ENCODE data around the gene PAFAH2.

Gene PAFAH2

DNA sequence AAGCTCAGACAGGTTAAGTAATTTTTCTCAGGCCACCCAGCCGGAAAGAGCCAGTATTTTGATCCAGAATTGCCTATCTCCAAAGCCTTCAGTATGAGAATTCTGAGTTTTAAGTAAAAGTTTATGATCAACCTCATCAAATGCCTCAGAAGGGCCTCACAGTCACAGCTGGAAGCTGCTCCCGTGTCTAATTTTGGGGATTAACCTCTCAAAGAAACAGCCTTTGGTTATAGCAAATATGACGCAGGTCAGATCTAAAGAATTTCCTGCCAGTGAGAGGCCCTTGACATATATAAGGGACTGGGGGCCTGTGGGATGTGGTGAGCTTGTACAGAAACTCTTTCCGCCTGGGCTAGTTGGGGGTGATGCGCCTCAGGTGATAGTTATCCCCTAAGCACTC is 26.0 kb upstream of the PAFAH2 start:
- DNase-seq (ENCODE audit: low read depth), result no peak
- H3K4me3 ChIP-seq (ENCODE audit: low read depth, low read length), result no peak overlapping the region
- TF ChIP-seq, protein P1, sequence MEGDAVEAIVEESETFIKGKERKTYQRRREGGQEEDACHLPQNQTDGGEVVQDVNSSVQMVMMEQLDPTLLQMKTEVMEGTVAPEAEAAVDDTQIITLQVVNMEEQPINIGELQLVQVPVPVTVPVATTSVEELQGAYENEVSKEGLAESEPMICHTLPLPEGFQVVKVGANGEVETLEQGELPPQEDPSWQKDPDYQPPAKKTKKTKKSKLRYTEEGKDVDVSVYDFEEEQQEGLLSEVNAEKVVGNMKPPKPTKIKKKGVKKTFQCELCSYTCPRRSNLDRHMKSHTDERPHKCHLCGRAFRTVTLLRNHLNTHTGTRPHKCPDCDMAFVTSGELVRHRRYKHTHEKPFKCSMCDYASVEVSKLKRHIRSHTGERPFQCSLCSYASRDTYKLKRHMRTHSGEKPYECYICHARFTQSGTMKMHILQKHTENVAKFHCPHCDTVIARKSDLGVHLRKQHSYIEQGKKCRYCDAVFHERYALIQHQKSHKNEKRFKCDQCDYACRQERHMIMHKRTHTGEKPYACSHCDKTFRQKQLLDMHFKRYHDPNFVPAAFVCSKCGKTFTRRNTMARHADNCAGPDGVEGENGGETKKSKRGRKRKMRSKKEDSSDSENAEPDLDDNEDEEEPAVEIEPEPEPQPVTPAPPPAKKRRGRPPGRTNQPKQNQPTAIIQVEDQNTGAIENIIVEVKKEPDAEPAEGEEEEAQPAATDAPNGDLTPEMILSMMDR (conservative IDR thresholded peaks at IDR 0.05; ENCODE audit: low read depth, low read length), result no peak

DNA sequence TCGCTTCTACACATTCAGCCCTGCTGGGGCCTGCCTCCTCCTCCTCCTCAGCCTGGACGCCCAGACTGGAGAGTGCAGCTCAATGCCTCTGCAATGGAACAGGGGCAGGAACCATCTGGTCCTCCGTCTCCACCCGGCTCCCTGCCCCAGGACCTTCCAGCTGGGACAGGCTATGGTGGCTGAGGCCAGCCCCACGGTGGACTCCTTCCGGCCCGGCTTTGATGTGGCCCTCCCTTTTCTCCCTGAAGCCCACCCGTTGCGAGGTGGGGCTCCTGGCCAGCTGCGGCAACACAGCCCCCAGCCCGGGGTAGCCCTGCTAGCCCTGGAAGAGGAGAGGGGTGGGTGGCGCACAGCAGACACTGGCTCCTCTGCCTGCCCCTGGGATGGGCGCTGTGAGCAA is 25.1 kb upstream of the PAFAH2 start:
- no peak overlapping the region for H3K4me3 ChIP-seq (ENCODE audit: low read depth, low read length)
- no peak for DNase-seq (ENCODE audit: low read depth)
- TF ChIP-seq, protein P1 (conservative IDR thresholded peaks at IDR 0.05; ENCODE audit: low read depth, low read length), result no peak

DNA sequence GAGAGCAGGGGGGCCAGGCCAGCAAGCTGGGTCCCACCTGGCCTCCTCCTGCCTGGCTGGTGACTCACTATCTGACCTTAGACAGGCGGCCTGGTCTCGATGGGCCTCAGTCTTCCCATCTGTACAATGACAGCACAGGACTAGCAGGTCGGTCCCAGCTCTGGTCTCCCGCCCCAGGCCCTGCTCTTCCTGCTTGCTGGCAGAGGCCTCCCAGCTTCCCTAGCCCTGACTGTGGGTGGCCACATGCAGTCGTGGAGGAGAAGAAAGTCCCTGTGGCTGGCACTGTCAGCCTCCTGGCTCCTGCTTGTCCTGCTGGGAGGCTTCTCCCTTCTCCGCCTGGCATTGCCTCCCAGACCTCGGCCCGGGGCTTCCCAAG is 24.5 kb upstream of the PAFAH2 start:
- H3K4me3 ChIP-seq (ENCODE audit: low read depth, low read length), result no peak overlapping the region
- DNase-seq (ENCODE audit: low read depth), result no peak
- TF ChIP-seq, protein P1 (conservative IDR thresholded peaks at IDR 0.05; ENCODE audit: low read depth, low read length), result no peak

DNA sequence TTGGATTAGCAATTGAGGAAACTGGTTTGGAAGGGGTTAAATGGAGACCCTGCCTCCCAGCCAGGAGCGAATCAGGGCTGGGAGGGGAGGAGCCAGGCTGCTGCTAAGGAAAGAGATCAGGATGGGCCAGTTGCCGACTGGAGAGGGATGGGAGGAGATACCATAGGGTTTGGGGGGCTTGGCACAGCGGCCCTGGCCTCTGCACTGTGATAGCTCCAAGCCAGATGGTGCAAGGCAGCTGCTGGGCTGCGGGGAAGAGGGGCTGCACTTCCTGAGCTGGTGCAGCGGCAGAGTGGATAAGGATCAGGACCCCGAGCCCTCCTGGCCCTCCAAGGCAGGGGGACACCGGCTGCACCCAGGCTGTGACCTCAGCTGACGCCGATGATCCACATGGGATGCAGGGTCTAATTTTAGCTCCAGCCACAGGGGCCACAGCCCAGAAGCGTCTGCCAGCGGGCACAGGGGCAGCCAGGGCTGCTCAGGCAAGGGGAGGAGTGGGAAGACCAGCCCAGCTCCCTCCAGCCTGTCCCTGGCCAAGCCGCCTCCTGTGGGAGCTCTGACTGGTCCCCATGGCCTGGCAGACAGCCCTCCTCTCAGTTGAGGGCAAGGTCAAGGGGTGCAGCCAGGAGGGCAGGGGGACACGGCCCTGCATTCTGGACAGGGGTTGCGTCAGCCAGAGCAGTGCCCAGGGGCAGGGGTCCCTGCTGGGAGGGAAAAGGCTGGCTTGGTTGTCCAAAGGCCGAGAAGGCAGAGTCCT is 24.0 kb upstream of the PAFAH2 start, which contains the start of gene EXTL1:
Gene EXTL1 (plus strand): TSS at position 129 of the 757 bp plus-strand sequence. CDS start 872 bp downstream, outside the sequence.
- H3K4me3 ChIP-seq (ENCODE audit: low read depth, low read length), result peak within 1 kb of the TSS; percentile 63
- peak; percentile 74 for DNase-seq (ENCODE audit: low read depth)
- TF ChIP-seq, protein P1 (conservative IDR thresholded peaks at IDR 0.05; ENCODE audit: low read depth, low read length), result no peak

DNA sequence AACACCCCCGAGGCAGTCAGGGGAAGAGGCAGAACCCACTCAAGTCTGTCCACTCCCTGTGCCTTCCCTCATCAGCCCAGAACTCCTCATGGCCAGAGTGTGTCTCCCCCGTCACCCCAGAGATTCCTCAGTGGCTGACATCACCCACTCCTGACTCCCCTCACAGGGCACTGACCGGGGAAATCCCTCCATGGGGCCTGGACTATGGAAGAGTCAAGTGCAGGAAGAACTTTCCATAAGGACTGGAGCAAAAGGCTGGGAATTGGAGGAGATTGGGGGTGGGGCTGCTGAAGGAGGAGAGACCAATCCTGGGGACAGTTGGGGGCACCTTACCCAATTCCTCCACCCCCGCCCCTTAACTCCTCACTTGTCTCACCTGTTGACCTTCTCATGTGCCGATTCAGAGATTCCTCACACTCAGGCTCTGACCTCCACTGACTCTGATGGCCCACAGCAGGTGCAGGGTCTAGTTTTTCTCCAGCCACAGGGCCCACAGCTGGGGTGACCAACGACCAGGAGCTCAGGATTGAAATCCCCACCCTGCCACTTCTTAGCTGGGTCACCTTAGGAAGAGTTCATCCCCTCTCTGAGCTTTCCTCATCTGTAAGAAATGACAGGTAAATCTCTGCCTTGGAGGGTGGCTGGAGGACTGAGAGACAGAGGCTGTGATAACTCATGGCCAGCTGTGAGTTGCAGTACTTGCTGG is 23.2 kb upstream of the PAFAH2 start:
- TF ChIP-seq, protein P1 (conservative IDR thresholded peaks at IDR 0.05; ENCODE audit: low read depth, low read length), result no peak
- DNase-seq (ENCODE audit: low read depth), result no peak
- H3K4me3 ChIP-seq (ENCODE audit: low read depth, low read length), result no peak overlapping the region

DNA sequence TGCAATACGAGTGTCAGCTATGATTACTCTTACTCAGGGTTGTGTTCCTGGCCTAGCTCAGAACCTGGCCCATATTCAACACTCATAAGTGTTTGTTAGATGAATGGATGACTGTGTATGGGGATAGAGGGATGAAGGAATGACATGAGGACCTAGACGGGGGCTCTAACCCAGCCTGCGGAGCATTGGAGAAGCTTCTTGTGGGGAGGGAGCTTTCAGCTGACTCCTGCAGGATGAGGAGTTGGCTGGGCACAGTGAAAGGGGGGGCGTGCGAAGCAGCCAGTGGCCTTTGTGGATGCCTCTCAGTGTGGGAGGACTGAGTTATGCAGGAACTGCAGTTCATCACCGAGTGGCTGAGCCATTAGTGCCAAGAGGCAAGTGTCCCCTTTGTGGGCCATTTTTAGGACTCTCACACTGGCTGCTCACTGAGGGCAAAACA is 22.5 kb upstream of the PAFAH2 start:
- no peak overlapping the region for H3K4me3 ChIP-seq (ENCODE audit: low read depth, low read length)
- peak; percentile 55 for DNase-seq (ENCODE audit: low read depth)
- TF ChIP-seq, protein P1 (conservative IDR thresholded peaks at IDR 0.05; ENCODE audit: low read depth, low read length), result no peak

All from choroid plexus epithelial cell (primary cell).